Measurements from ENCODE around the gene NVL. TPM values are rescaled to one million over a fixed set of nuclear protein-coding genes. Genes with fewer than 3 reads are reported as not detected.

The NVL gene
- total and polyA plus RNA-seq, 4 donors: 5.3 to 14.0 (median 11.0) TPM

- WGBS: 21% methylated on average over 9 of the region's 9 CpGs
- Histone ChIP-seq H3K27me3 (ENCODE audit: control insufficient read depth in 4 of 4, insufficient read depth in 4 of 4, low read length in 3 of 4) (no peaks in the 10 kb centered on the region), H3K4me3 (ENCODE audit: low read depth in 1 of 3, low read length in 3 of 3) (peak overlapping the region; percentile 76 to 96 (median 95)), H3K36me3 (ENCODE audit: control insufficient read depth in 4 of 4, insufficient read depth in 3 of 4, low read depth in 1 of 4, low read length in 3 of 4) (no peaks in the 10 kb centered on the region), H3K27ac (ENCODE audit: low read depth in 1 of 2, low read length in 2 of 2) (peak overlapping the region; percentile 55 to 87), H3K4me1 (ENCODE audit: control insufficient read depth in 4 of 4, insufficient read depth in 4 of 4, low read length in 3 of 4) (peaks cover 0 to 10% (median 4%) of the 10 kb centered on the region in 4 donors), H3K9me3 (ENCODE audit: control insufficient read depth in 4 of 4, low read length in 3 of 4) (no peaks in the 10 kb centered on the region), H3K9ac (ENCODE audit: low read depth in 1 of 2, low read length in 2 of 2) (peak overlapping the region in 1 of 2 donors; percentile 29)
- TF ChIP-seq JUND (IDR thresholded peaks at IDR 0.05) (no peak), YY1 (IDR thresholded peaks at IDR 0.05) (peak; percentile 75)
- DNase-seq (ENCODE audit: low spot score): no peak
Observed at GRCh38 chr1:224357626-224358124, 27.7 kb upstream of the NVL start.

- H3K9ac ChIP-seq (ENCODE audit: low read depth in 1 of 2, low read length in 2 of 2): peak within 1 kb of the TSS; percentile 41 to 53
- H3K36me3 ChIP-seq (ENCODE audit: control insufficient read depth in 4 of 4, insufficient read depth in 3 of 4, low read depth in 1 of 4, low read length in 3 of 4): no peaks in the 10 kb centered on the region
- under 1% methylated on average over 78 of the region's 78 CpGs for WGBS
- no peaks in the 10 kb centered on the region for H3K27me3 ChIP-seq (ENCODE audit: control insufficient read depth in 4 of 4, insufficient read depth in 4 of 4, low read length in 3 of 4)
- H3K9me3 ChIP-seq (ENCODE audit: control insufficient read depth in 4 of 4, low read length in 3 of 4): no peaks in the 10 kb centered on the region
- DNase-seq (ENCODE audit: low spot score): peak; percentile 87
- peak within 1 kb of the TSS; percentile 55 to 87 for H3K27ac ChIP-seq (ENCODE audit: low read depth in 1 of 2, low read length in 2 of 2)
- H3K4me3 ChIP-seq (ENCODE audit: low read depth in 1 of 3, low read length in 3 of 3): peak within 1 kb of the TSS; percentile 76 to 96 (median 95)
- TF ChIP-seq JUND (IDR thresholded peaks at IDR 0.05): peak in 1 of 2 donors; percentile 10
- peak; percentile 23 for TF ChIP-seq SP1 (IDR thresholded peaks at IDR 0.05)
- peak; percentile 85 for TF ChIP-seq YY1 (IDR thresholded peaks at IDR 0.05)
- TF ChIP-seq REST (IDR thresholded peaks at IDR 0.05): no peak
- no peak for TF ChIP-seq NR2F2 (IDR thresholded peaks at IDR 0.05)
- TF ChIP-seq RAD21 (IDR thresholded peaks at IDR 0.05): peak in 1 of 2 donors; percentile 7
- TF ChIP-seq, protein P1, sequence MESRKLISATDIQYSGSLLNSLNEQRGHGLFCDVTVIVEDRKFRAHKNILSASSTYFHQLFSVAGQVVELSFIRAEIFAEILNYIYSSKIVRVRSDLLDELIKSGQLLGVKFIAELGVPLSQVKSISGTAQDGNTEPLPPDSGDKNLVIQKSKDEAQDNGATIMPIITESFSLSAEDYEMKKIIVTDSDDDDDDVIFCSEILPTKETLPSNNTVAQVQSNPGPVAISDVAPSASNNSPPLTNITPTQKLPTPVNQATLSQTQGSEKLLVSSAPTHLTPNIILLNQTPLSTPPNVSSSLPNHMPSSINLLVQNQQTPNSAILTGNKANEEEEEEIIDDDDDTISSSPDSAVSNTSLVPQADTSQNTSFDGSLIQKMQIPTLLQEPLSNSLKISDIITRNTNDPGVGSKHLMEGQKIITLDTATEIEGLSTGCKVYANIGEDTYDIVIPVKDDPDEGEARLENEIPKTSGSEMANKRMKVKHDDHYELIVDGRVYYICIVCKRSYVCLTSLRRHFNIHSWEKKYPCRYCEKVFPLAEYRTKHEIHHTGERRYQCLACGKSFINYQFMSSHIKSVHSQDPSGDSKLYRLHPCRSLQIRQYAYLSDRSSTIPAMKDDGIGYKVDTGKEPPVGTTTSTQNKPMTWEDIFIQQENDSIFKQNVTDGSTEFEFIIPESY (IDR thresholded peaks at IDR 0.05): peak; percentile 28
- peak in 1 of 2 donors; percentile 51 for TF ChIP-seq GABPA (IDR thresholded peaks at IDR 0.05 in 1 of 2, conservative IDR thresholded peaks at IDR 0.05 in 1 of 2)
- H3K4me1 ChIP-seq (ENCODE audit: control insufficient read depth in 4 of 4, insufficient read depth in 4 of 4, low read length in 3 of 4): peaks cover 0 to 10% (median 4%) of the 10 kb centered on the region in 4 donors
Observed at GRCh38 chr1:224356685-224357625, 27.0 kb upstream of the NVL start, which contains the start of gene CNIH4. CNIH4 (plus strand) TSS chr1:224356879; CDS start chr1:224356925, 46 bp downstream.
